NCI-H1417 (cell line): ENCODE data around the gene DDA1.
"Not testable (repeated sequence)": the region's sequence is repeated elsewhere in the genome, so short reads cannot be mapped to it uniquely, and the experiment has no call there.

ENCODE experiments used
- DNase-seq, 3 experiments: peaks; one replicate each; lab custom pipeline; 2025; lab: John Stamatoyannopoulos, UW

DDA1 gene

GRCh38 chr19:17286752-17287151, 22.6 kb upstream of the DDA1 start:
- DNase-seq, result no peak

- no peak for DNase-seq
Observed at GRCh38 chr19:17289489-17289888, 19.9 kb upstream of the DDA1 start.

- DNase-seq, result peak in 2 of 3 experiments; percentile 15 to 16
Observed at GRCh38 chr19:17292301-17293074, 16.9 kb upstream of the DDA1 start.

- DNase-seq, result no peak
Observed at GRCh38 chr19:17293605-17294004, 15.8 kb upstream of the DDA1 start.

- no peak for DNase-seq
Observed at GRCh38 chr19:17294051-17294891, 15.1 kb upstream of the DDA1 start.

GRCh38 chr19:17295551-17295950, 13.8 kb upstream of the DDA1 start:
- DNase-seq, result not testable (repeated sequence)

- no peak for DNase-seq
Observed at GRCh38 chr19:17296273-17296672, 13.1 kb upstream of the DDA1 start.

DNA sequence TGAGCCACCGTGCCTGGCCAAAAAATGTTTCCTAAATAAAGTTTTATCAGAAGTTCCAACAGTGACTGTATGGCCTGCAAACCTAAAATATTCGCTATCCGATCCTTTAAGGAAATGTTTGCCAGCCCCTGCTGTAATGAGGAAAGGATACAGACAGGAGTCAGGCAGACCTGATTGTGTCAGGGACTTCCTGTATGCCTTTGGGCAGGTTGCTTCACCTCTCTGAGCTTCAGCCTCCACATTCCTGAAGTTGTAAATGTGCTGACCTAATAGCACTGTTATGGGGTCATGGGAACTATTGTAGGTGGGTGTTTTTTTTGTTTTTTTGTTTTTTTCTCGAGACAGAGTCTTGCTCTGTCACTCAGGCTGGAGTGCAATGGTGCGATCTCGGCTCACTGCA, 12.4 kb upstream of the DDA1 start:
- no peak for DNase-seq

DNA sequence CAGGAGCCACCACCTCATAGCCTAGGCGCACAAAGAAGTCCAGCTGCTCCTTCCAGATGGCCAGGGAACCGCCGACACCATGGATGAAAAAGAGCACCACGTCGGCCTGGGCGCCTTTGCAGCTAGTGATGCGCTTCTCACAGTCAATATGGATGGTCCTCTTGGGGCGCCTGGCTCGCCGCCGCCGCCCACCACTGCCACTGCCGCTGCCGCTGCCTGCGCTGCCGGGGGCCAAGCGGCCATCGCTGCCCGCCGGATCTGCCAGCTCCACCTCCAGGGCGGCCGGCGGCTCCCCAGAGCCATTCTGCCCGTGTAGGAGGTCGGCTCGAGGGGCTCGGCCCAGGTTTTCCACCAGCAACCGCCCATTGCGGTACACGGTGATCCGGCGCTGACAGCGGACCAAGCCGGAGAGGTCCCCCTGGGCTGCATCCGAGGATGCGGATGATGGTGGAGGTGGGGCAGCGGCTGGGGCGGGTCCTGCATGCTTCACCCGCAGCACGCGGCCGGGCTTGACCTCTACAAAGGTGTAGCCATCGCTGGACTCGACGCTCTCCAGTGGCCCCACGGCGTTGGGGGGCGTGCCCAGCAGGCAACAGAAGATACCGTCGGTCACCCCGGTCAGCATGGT, 8.3 kb upstream of the DDA1 start:
- no peak for DNase-seq

- peak in 2 of 3 experiments; percentile 34 to 44 for DNase-seq
Observed at GRCh38 chr19:17302391-17303166, 6.8 kb upstream of the DDA1 start.

GRCh38 chr19:17303167-17303939, 6.0 kb upstream of the DDA1 start, which contains the start of gene ABHD8:
Gene ABHD8, minus strand, starts transcription at chr19:17303425. Its CDS starts 1,809 bp downstream, at chr19:17301616.
- peak; percentile 90 to 97 (median 93) for DNase-seq

DNA sequence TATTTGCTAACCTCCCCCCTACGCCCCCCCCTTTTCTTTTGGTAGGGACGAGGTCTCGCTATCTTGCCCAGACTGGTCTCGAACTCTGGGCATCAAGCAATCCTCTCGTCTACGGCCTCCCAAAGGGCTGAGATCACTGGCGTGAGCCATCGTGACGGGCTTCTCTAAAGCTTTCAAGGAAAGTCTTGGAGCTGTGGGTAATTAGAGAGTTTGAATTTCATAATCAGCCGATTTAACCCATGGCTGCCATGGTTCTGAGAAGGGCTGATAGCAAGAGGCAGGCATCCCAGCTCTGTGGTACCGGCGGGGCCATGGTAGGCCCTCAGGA, 5.5 kb upstream of the DDA1 start:
- DNase-seq, result peak in 1 of 3 experiments; percentile 32

- DNase-seq, result no peak
Observed at GRCh38 chr19:17304386-17305215, 4.8 kb upstream of the DDA1 start.

DNA sequence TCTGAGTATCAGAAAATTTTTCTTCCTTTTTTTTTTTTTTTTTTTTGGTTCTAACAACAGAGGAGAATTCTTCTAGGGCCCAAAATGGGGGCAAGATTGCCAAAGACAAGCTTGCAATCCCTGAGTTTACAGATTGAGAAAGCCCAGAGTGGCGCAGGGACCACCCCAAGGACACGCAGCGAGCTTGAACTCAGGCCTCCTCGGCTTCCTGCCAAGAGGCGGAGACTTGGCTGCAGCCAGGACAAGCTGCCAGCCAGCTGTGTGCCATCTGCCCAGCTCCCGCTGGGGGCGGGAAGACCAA, 4.2 kb upstream of the DDA1 start:
- DNase-seq, result no peak

DNA sequence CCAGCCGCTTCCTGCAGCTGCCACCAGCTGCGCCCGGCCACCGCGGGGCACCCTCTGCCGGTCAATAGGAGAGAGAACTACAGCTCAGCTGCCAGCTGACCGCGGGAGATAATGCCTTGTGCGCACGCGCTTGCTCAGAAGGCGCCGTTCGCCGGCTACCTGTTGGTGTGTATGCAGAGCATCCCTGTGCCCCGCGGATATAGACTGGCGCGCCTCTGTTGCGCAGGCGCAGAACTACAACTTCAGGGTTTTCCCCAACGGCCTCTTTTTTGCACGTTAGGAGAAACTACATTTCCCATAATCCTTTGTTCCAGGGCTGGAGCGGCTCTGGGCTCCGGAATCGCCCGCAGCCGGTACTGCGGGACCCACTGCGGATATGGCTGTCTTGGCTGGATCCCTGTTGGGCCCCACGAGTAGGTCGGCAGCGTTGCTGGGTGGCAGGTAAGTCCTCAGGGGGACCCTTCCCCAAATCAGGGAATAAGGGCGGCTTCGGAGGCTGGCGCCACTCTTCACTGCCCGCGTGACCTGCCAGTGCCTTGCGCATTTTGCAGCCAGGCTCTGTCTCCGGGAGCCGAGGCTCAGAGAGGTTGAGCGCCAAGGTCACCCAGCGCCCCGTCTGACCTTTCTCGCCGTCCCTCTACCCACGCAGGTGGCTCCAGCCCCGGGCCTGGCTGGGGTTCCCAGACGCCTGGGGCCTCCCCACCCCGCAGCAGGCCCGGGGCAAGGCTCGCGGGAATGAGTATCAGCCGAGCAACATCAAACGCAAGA, 3.7 kb upstream of the DDA1 start, which contains the start of gene MRPL34:
Gene MRPL34 (plus strand): TSS at position 356 of the 768 bp plus-strand sequence. CDS start 21 bp downstream, at position 377.
- DNase-seq, result peak; percentile 95 to 99 (median 98)

GRCh38 chr19:17306285-17306714, 3.1 kb upstream of the DDA1 start:
- DNase-seq, result peak in 1 of 3 experiments; percentile 66

DNA sequence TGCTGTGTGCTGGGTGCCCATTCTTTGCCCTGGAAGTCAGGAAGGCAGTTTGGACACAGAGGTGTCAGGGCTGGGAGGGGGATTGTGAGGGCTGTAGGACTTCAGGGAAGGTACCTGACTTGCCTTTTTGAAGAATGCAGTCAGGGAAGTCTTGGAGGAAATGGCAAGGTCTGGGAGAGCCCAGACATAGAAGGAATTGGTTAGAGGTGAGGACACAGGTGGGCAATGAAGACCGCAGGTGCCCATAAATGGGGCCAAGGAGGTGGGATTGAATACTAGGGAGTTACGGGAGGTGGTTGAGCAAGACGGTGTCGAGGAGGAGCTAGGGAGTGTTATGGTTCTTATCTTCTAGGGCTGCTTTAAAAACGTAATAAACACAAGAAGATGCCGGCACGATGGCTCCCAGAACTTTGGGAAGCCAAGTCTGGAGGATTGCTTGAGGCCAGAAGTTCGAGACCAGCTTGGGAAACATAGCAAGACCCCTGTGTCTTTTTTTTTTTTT, 1.4 kb upstream of the DDA1 start:
- DNase-seq, result no peak

DNA sequence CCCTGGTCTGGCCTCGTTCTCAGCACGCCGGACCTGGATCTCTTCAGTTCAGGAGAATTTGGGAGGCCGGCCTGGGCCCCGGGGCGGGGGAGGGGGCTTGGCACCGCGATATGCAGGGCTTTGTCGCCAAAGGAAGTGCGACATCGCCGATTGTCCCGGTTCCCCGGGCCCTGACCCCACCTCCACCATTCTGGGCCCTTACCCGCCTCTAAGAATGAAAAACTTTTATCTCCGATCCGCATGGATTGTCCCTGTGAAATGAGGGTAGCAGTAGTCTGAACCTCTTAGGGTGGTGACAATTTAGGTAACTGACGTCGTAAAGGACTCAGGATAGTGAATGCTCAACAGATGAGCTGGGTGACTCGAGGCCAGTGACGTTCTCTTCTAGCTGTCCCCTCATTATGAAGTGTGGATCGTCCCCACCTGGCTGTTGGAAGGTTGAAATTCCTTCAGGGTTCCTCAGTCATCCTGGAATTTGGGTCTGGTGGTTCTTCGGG, 650 bp downstream of the DDA1 start:
- no peak for DNase-seq
